A549 (cell line): ENCODE data around the gene CEP85L.

Source experiments
- BHLHE40 ChIP-seq: IDR thresholded peaks from 2 replicates; pipeline ENCODE4 v1.6.1; 2012; ENCODE audit warnings: low read depth, low read length, inconsistent platforms
- EP300 ChIP-seq, 2 experiments: fragments of >200 bp; sonication (Bioruptor Twin); formaldehyde crosslinking; IDR thresholded peaks; 2 replicates in 1 of 2; 3 replicates in 1 of 2; pipeline ENCODE4 v1.6.1; 2016 to 2017
- ESRRA ChIP-seq: fragments of 150-350 bp; IDR thresholded peaks from 2 replicates; pipeline ENCODE4 v1.6.1; 2014; ENCODE audit warnings: mild to moderate bottlenecking, low read length, borderline replicate concordance
- POLR2AphosphoS2 ChIP-seq: conservative IDR thresholded peaks from 2 replicates; pipeline ENCODE4 v1.6.1; 2012; ENCODE audit warnings: low read length, improper control_type of control experiment, inconsistent platforms
- TF ChIP-seq, protein P1 (sequence below): fragments of >200 bp; sonication (Bioruptor Twin); formaldehyde crosslinking; IDR thresholded peaks from 3 replicates; pipeline ENCODE4 v1.5.1; 2016
- TF ChIP-seq, protein P2 (sequence below): IDR thresholded peaks from 2 replicates; pipeline ENCODE4 v1.6.1; 2012; ENCODE audit warnings: low read depth, borderline replicate concordance
- TF ChIP-seq, protein P3 (sequence below): fragments of 150-350 bp; IDR thresholded peaks from 2 replicates; pipeline ENCODE4 v1.6.1; 2014; ENCODE audit warnings: low read depth, mild to moderate bottlenecking, low read length

DNA sequence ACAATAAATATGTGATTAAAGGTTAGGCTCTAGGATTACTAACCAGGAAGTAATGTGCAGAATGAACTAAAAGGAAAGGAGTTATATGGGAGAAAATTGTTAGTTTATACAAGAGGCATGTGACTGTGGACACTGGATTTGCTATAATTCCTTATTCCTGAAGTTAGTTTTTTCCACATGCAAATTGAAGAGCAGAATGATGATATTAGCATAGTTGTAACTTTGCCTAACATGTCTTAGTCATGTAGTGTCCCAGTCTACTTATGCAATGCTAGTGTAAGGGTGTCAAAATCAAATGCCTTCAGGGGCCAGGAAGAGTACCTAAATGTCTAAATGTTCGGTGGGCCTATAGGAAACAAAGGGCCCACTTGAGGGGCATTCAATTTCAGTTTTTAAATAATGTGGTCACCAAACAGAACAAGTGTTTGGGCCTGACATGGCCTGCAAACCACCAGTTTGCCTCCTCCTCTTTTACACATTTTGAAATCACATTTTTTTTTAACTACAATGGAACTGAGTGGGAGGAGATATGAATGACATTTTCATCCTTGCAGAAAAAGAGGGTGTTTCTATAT lies 28.0 kb upstream of the CEP85L start:
- TF ChIP-seq, protein P1, sequence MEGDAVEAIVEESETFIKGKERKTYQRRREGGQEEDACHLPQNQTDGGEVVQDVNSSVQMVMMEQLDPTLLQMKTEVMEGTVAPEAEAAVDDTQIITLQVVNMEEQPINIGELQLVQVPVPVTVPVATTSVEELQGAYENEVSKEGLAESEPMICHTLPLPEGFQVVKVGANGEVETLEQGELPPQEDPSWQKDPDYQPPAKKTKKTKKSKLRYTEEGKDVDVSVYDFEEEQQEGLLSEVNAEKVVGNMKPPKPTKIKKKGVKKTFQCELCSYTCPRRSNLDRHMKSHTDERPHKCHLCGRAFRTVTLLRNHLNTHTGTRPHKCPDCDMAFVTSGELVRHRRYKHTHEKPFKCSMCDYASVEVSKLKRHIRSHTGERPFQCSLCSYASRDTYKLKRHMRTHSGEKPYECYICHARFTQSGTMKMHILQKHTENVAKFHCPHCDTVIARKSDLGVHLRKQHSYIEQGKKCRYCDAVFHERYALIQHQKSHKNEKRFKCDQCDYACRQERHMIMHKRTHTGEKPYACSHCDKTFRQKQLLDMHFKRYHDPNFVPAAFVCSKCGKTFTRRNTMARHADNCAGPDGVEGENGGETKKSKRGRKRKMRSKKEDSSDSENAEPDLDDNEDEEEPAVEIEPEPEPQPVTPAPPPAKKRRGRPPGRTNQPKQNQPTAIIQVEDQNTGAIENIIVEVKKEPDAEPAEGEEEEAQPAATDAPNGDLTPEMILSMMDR: no peak
- TF ChIP-seq, protein P2, sequence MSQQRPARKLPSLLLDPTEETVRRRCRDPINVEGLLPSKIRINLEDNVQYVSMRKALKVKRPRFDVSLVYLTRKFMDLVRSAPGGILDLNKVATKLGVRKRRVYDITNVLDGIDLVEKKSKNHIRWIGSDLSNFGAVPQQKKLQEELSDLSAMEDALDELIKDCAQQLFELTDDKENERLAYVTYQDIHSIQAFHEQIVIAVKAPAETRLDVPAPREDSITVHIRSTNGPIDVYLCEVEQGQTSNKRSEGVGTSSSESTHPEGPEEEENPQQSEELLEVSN: no peak
- TF ChIP-seq, protein P3, sequence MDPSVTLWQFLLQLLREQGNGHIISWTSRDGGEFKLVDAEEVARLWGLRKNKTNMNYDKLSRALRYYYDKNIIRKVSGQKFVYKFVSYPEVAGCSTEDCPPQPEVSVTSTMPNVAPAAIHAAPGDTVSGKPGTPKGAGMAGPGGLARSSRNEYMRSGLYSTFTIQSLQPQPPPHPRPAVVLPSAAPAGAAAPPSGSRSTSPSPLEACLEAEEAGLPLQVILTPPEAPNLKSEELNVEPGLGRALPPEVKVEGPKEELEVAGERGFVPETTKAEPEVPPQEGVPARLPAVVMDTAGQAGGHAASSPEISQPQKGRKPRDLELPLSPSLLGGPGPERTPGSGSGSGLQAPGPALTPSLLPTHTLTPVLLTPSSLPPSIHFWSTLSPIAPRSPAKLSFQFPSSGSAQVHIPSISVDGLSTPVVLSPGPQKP: no peak
- no peak for TF ChIP-seq POLR2AphosphoS2
- TF ChIP-seq BHLHE40: no peak
- TF ChIP-seq ESRRA: no peak
- no peak for TF ChIP-seq EP300 (IDR thresholded peaks at IDR 0.05)
